Nephron progenitor cell (in vitro differentiated cells): ENCODE results near the gene ECM1.

Experiments used
- DNase-seq: peaks from one replicate; pipeline ENCODE4 v3.0.0; 2021
- H3K27ac Mint-ChIP-seq: 2 replicates; pipeline ENCODE4 v1.8.0; 2021; ENCODE audit warnings: mild to moderate bottlenecking, moderate library complexity, mixed read lengths
- H3K27me3 Mint-ChIP-seq: 2 replicates; pipeline ENCODE4 v1.8.0; 2021; ENCODE audit warnings: mild to moderate bottlenecking, low read depth, mixed read lengths; ENCODE audit not compliant: poor library complexity
- H3K36me3 Mint-ChIP-seq: 2 replicates; pipeline ENCODE4 v1.8.0; 2021; ENCODE audit warnings: low read depth, mixed read lengths
- H3K4me1 Mint-ChIP-seq: 2 replicates; pipeline ENCODE4 v1.8.0; 2021; ENCODE audit warnings: mixed read lengths
- H3K4me3 Mint-ChIP-seq: 2 replicates; pipeline ENCODE4 v1.8.0; 2021; ENCODE audit warnings: mild to moderate bottlenecking, moderate library complexity, mixed read lengths
- H3K9me3 Mint-ChIP-seq: 2 replicates; pipeline ENCODE4 v1.8.0; 2021; ENCODE audit warnings: mild to moderate bottlenecking, moderate library complexity, mixed read lengths
- TF ChIP-seq, protein P1 (sequence below): fragments of 200-600 bp; sonication (generic); IDR thresholded peaks from 2 replicates; pipeline ENCODE4 v1.5.0; 2021; ENCODE audit warnings: antibody characterized with exemption

Gene ECM1

DNA sequence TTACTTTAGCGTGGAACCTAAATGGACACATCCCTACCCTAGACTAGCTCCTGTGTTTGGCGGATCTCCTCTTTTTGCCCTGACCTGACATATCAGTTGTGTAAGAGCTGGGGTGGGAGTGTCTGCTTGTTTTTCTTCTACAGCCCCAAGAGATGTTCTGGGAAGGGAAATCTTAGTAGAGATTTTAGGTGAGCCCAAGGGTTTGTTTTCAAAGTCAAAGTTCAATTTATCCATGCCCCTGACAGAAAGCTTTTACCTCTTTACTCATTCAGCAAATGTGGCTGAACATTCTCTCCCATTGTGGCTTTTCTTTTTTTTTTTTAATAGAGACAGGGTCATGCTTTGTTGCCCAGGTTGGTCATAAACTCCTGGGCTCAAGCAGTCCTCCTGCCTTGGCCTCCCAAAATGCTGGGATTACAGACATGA lies 28.0 kb upstream of the ECM1 start:
- no peak for DNase-seq
- Mint-ChIP-seq H3K27me3 (peaks cover 4% of the 10 kb centered on the region), H3K4me3 (no peak overlapping the region), H3K27ac (peak overlapping the region; percentile 65), H3K36me3 (no peaks in the 10 kb centered on the region), H3K4me1 (peaks cover 48% of the 10 kb centered on the region), H3K9me3 (no peaks in the 10 kb centered on the region)
- TF ChIP-seq, protein P1, sequence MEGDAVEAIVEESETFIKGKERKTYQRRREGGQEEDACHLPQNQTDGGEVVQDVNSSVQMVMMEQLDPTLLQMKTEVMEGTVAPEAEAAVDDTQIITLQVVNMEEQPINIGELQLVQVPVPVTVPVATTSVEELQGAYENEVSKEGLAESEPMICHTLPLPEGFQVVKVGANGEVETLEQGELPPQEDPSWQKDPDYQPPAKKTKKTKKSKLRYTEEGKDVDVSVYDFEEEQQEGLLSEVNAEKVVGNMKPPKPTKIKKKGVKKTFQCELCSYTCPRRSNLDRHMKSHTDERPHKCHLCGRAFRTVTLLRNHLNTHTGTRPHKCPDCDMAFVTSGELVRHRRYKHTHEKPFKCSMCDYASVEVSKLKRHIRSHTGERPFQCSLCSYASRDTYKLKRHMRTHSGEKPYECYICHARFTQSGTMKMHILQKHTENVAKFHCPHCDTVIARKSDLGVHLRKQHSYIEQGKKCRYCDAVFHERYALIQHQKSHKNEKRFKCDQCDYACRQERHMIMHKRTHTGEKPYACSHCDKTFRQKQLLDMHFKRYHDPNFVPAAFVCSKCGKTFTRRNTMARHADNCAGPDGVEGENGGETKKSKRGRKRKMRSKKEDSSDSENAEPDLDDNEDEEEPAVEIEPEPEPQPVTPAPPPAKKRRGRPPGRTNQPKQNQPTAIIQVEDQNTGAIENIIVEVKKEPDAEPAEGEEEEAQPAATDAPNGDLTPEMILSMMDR: no peak

DNA sequence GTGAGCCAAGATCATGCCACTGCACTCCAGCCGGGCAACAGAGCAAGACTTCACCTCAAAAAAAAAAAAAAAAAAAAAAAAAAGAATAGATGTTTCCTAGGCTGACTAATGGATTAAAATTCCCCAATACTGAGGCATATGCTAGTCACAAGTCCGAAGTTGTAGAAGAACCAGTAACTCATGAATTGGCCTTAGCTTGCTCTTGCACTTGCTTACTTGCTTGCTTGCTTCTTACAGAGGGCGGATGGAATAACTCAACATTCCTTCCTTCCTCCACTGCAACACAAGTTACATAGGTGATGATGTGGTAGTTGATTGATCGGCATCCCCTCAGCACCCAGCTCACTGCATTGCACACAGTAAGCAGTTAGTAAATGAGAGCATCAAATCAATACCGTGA lies 23.5 kb upstream of the ECM1 start:
- Mint-ChIP-seq H3K27me3 (peaks cover 4% of the 10 kb centered on the region), H3K4me3 (no peak overlapping the region), H3K9me3 (no peaks in the 10 kb centered on the region), H3K4me1 (peaks cover 33% of the 10 kb centered on the region), H3K36me3 (no peaks in the 10 kb centered on the region), H3K27ac (no peak overlapping the region)
- TF ChIP-seq, protein P1: no peak
- DNase-seq: no peak

GRCh38 chr1:150484861-150485260 lies 23.0 kb upstream of the ECM1 start:
- DNase-seq: no peak
- no peak overlapping the region for H3K4me3 Mint-ChIP-seq

DNA sequence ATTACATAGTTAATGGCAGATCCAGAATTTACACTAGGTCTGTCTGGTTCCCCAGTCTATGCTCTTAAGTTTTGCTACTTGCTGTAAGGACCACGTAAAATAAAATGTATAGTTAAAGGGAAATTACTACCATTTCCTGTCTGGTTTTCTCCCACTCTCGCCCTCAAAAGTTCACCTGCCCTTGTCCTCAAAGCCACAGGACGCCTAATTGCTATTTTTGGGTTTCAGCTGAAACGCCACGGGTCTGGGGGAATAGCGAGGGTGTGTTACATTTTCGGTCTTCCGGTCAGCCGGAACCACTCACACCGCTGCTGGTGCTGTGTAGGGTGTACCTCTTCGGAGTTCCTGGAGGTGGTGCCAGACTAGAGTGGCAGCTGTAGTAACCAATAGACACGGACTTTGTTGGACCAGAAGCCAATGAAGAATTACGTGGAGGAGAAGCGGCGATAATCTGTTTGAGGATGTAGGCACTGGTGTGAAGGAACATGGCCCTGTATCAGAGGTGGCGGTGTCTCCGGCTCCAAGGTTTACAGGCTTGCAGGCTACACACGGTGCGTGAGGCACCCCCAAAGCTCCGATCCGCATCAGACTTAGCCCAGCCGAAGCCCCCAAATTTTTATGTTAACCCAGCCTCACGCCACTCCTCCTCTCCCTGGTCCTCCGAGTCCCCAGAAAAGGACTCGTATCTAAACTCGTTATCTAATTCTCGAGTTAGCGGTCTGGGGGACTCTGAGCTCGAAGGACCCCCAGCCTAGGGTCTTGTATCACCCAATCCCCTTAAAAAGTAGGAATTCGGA lies 20.7 kb upstream of the ECM1 start, which contains the start of gene TARS2:
TARS2 (plus strand) TSS at position 454 of the 797 bp plus-strand sequence; CDS start at position 486, 32 bp downstream.
- H3K27ac Mint-ChIP-seq: peak within 1 kb of the TSS; percentile 82
- peaks cover 26% of the 10 kb centered on the region for H3K4me1 Mint-ChIP-seq
- H3K9me3 Mint-ChIP-seq: no peaks in the 10 kb centered on the region
- H3K4me3 Mint-ChIP-seq: peak within 1 kb of the TSS; percentile 98
- DNase-seq: peak; percentile 96
- TF ChIP-seq, protein P1: no peak
- H3K27me3 Mint-ChIP-seq: peaks cover 4% of the 10 kb centered on the region
- H3K36me3 Mint-ChIP-seq: peaks cover 14% of the 10 kb centered on the region

More at GRCh38 chr1:150484861-150485260, 23.0 kb upstream of the ECM1 start:
- Mint-ChIP-seq H3K27me3 (peaks cover 4% of the 10 kb centered on the region), H3K4me1 (peaks cover 29% of the 10 kb centered on the region), H3K27ac (peak overlapping the region; percentile 11), H3K36me3 (no peaks in the 10 kb centered on the region), H3K9me3 (no peaks in the 10 kb centered on the region)
- TF ChIP-seq, protein P1: no peak

DNA sequence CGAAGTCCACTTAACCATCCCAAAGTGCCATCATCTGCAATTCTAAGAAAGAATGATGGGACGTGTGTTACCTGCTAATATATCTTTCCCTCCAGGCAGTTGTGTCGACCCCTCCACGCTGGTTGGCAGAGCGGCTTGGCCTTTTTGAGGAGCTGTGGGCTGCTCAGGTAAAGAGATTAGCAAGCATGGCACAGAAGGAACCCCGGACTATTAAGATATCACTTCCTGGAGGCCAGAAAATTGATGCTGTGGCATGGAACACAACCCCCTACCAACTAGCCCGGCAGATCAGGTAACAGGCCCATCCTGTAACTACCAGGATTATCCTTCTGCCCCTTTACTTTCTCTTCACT lies 20.2 kb upstream of the ECM1 start:
- peaks cover 4% of the 10 kb centered on the region for H3K27me3 Mint-ChIP-seq
- DNase-seq: no peak
- H3K36me3 Mint-ChIP-seq: peaks cover 19% of the 10 kb centered on the region
- peak overlapping the region; percentile 82 for H3K27ac Mint-ChIP-seq
- H3K4me1 Mint-ChIP-seq: peaks cover 26% of the 10 kb centered on the region
- TF ChIP-seq, protein P1: no peak
- H3K4me3 Mint-ChIP-seq: peak overlapping the region; percentile 98
- no peaks in the 10 kb centered on the region for H3K9me3 Mint-ChIP-seq

DNA sequence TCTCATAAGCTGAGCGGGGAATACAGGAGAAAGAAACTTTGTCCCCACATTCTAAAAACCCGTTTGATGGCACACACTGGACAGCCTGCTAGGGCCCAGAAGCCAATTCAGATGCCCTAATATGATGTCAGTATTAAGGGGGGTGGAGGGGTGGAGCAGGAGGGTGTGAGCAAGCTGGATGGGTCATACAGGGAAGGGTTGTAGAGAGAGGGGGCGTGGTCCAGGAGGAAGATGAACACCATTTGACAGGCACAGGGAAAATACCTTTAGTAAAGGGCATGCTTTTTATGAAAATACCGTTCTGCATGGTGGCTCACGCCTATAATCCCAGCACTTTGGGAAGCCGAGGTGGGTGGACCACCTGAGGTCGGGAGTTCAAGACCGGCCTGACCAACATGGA lies 14.7 kb upstream of the ECM1 start:
- DNase-seq: no peak
- Mint-ChIP-seq H3K4me3 (no peak overlapping the region), H3K4me1 (peaks cover 12% of the 10 kb centered on the region), H3K27ac (no peak overlapping the region), H3K9me3 (no peaks in the 10 kb centered on the region), H3K36me3 (peaks cover 61% of the 10 kb centered on the region), H3K27me3 (peaks cover 3% of the 10 kb centered on the region)
- TF ChIP-seq, protein P1: no peak
